K562 (cell line): ENCODE data around the gene SCFD1. TPM values are rescaled to one million over a fixed set of nuclear protein-coding genes. Genes with fewer than 3 reads are reported as not detected.

Source experiments
- ATAC-seq: fragments of 200-7000 bp; cut with Tn5 transposase; 3 replicates; pipeline ENCODE4 v1.9.1; 2020; ENCODE audit warnings: moderate library complexity
- BruUV-seq: library from RNA; stranded (reverse); fragments of 400-500 nt; replicated peaks from 2 replicates; lab custom pipeline; 2021; lab: Mats Ljungman, UMichigan
- CTCF ChIA-PET: fragments of 300-600 bp; formaldehyde crosslinking; extraction: SDS; loops from one replicate; lab custom pipeline; 2021; ENCODE audit warnings: low intra/inter-chr PET ratio; lab: Yijun Ruan, JAX
- POLR2A ChIA-PET: fragments of 300-600, 350-650 bp; sonication (Branson Sonifier 250); formaldehyde crosslinking; extraction: SDS; loops from one replicate; lab custom pipeline; 2021; ENCODE audit warnings: antibody characterized with exemption, inconsistent platforms; lab: Yijun Ruan, JAX
- DNase-seq, 4 experiments: peaks; one replicate each; pipeline versions ENCODE4 v3.0.0 to v3.0.0-alpha.2; 2011 to 2018; ENCODE audit warnings: low spot score in 3 of 4, mixed read lengths in 3 of 4; ENCODE audit errors: extremely low read depth in 1 of 4
- FAIRE-seq: peaks from 2 replicates; lab custom pipeline; 2011; peaks lifted over from hg19 to GRCh38; lab: Jason Lieb, UNC
- H2AFZ ChIP-seq: 2 replicates; pipeline ENCODE4 v1.6.0; 2011; ENCODE audit warnings: low read depth, low read length, control low read depth, inconsistent platforms
- H3K27ac ChIP-seq: fragments of 200-600 bp; 3 replicates; pipeline ENCODE4 v1.8.0; 2011; ENCODE audit warnings: low read depth, mild to moderate bottlenecking, control low read depth, inconsistent platforms, low read length, moderate library complexity, mixed read lengths; ENCODE audit errors: extremely low read depth
- H3K27me3 ChIP-seq, 2 experiments: fragments of 300-600 bp in 1 of 2; 2 replicates in 1 of 2; 3 replicates in 1 of 2; pipeline versions ENCODE4 v1.6.0 to v1.8.0; 2011; ENCODE audit warnings: inconsistent platforms in 2 of 2, low read length in 2 of 2, mild to moderate bottlenecking in 1 of 2, mixed read lengths in 1 of 2, moderate library complexity in 1 of 2; ENCODE audit not compliant: control insufficient read depth in 2 of 2, insufficient read depth in 2 of 2
- H3K36me3 ChIP-seq: fragments of 300-600 bp; 3 replicates; pipeline ENCODE4 v1.8.0; 2011; ENCODE audit warnings: mild to moderate bottlenecking, low read length, inconsistent platforms; ENCODE audit not compliant: control insufficient read depth, insufficient read depth
- H3K4me1 ChIP-seq, 2 experiments: fragments of 200-600 bp in 1 of 2; replicated peaks in 1 of 2; 2 replicates in 1 of 2; 3 replicates in 1 of 2; pipeline versions ENCODE4 v1.5.1 to v1.8.0; 2011; ENCODE audit warnings: inconsistent platforms in 2 of 2, low read length in 2 of 2, mild to moderate bottlenecking in 1 of 2, mixed read lengths in 1 of 2, moderate library complexity in 1 of 2; ENCODE audit not compliant: control insufficient read depth in 2 of 2, insufficient read depth in 2 of 2
- H3K4me2 ChIP-seq: 2 replicates; pipeline ENCODE4 v1.6.1; 2011; ENCODE audit warnings: low read length, control low read depth, inconsistent platforms, mixed read lengths; ENCODE audit not compliant: insufficient read depth
- H3K4me3 ChIP-seq: fragments of 200-600 bp; sonication (generic), shearing (Covaris generic); 2 replicates; pipeline ENCODE4 v1.5.1; 2016; ENCODE audit warnings: control low read depth, inconsistent platforms
- H3K79me2 ChIP-seq: fragments of 200-600 bp; 3 replicates; pipeline ENCODE4 v1.8.0; 2011; ENCODE audit warnings: low read length, inconsistent platforms; ENCODE audit not compliant: control insufficient read depth, insufficient read depth
- H3K9ac ChIP-seq, 2 experiments: 2 replicates each; pipeline versions ENCODE4 v1.6.0 to v1.6.1; 2011; ENCODE audit warnings: low read depth in 2 of 2, low read length in 2 of 2, control low read depth in 1 of 2, inconsistent platforms in 1 of 2, mild to moderate bottlenecking in 1 of 2, mixed read lengths in 1 of 2; ENCODE audit not compliant: insufficient read depth in 1 of 2
- H3K9me1 ChIP-seq: one replicate; pipeline ENCODE4 v1.6.0; 2011; ENCODE audit warnings: inconsistent platforms, mild to moderate bottlenecking, low read length, moderate library complexity; ENCODE audit not compliant: control insufficient read depth, insufficient read depth
- H3K9me3 ChIP-seq: replicated peaks from 2 replicates; pipeline ENCODE4 v1.5.1; 2011; ENCODE audit warnings: low read depth, low read length, inconsistent platforms; ENCODE audit not compliant: control insufficient read depth, insufficient read depth
- H4K20me1 ChIP-seq: replicated peaks from 2 replicates; pipeline ENCODE4 v1.6.1; 2011; ENCODE audit warnings: low read length, inconsistent platforms, mixed read lengths; ENCODE audit not compliant: control insufficient read depth, insufficient read depth
- CREM ChIP-seq: IDR thresholded peaks from 2 replicates; pipeline ENCODE4 v1.6.1; 2014; ENCODE audit warnings: antibody characterized with exemption, low read depth
- MECOM ChIP-seq: fragments of 250-450 bp; sonication (Bioruptor Pico); IDR thresholded peaks from 2 replicates; pipeline ENCODE4 v1.8.0; 2022; ENCODE audit warnings: inconsistent platforms
- MTA2 ChIP-seq: fragments of 450-650 bp; IDR thresholded peaks from 2 replicates; pipeline ENCODE4 v1.6.1; 2016; ENCODE audit warnings: low read depth
- RHOXF2B ChIP-seq: fragments of 250-450 bp; sonication (Bioruptor Pico); conservative IDR thresholded peaks from 2 replicates; pipeline ENCODE4 v1.5.1; 2021
- ZNF354B ChIP-seq: fragments of 250-450 bp; sonication (Bioruptor Pico); IDR thresholded peaks from 2 replicates; pipeline ENCODE4 v1.4.0; 2020
- WGBS: fragments of 100-300 bp; shearing (Covaris generic); methylation state at CpG from one replicate; pipeline ENCODE4 v1.1.6; 2016; ENCODE audit warnings: low coverage, mixed read lengths; ENCODE audit not compliant: insufficient coverage; ENCODE audit errors: missing lambda C conversion rate; 5-methylcytosine and 5-hydroxymethylcytosine counted together
- in situ Hi-C: fragments of 300-500 bp; cut with MboI; formaldehyde crosslinking; loops from 4 replicates; pipeline ENCODE4 v1.15.0; 2018; ENCODE audit warnings: inconsistent platforms, mixed read lengths
- intact Hi-C: fragments of 100-400 bp; cut with micrococcal nuclease; formaldehyde crosslinking; loops from 2 replicates; pipeline ENCODE4 v1.14.2; 2022
- polyA plus RNA-seq, 8 experiments: library from polyadenylated mRNA; depleted of rRNA in 4 of 8; stranded (reverse) in 5 of 8; unstranded in 3 of 8; fragments of >200 nt; fragmentation: Nextera tagmentation in 2 of 8; fragmentation: Illumina TruSeq in 1 of 8; extraction: Ambion mirVana in 2 of 8; extraction: Trizol in 1 of 8; gene quantifications; 2 replicates each; pipeline versions ENCODE4 v1.2.1 to v1.2.3, GENCODE V29; 2011 to 2014; ENCODE audit warnings: inconsistent platforms in 1 of 8, missing spikeins in 1 of 8
- total RNA-seq, 7 experiments: library from RNA; depleted of rRNA in 6 of 7; stranded (reverse); fragments of >200 nt in 6 of 7; fragmentation: Illumina TruSeq in 2 of 7; extraction: Trizol in 2 of 7; gene quantifications; 2 replicates each; pipeline versions ENCODE4 v1.2.1 to v1.2.3, GENCODE V29; 2011 to 2021; ENCODE audit warnings: low replicate concordance in 1 of 7
- TF ChIP-seq, protein P1 (sequence below): fragments of 200-800 bp; sonication (Bioruptor generic); IDR thresholded peaks from 2 replicates; pipeline ENCODE4 v1.6.1; 2017; ENCODE audit warnings: missing genetic modification characterization, missing compliant biosample characterization

SCFD1 gene
- total and polyA plus RNA-seq, 9 of the 15 experiments (the other 6 are each of a cell fraction or from before 2014, with no cell fraction given) = 48.9 to 112 (median 75.2) TPM

DNA sequence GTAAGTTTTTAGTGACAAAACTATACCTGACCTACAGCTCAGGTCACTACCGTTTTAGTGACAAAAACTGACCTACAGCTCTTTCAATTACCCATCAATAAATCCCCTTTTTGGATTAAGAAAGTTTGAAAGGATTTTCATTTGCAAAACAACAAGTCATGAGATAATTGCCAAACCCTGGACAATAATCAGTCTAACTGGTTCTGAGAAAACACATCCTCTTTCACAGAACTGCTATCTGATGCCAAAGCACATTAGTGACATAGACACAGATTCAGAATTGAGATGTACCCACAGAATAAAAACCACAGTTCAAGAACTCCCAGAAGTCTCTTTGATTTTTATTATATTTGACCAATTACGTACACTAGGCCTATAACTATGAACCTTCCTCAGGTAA is 126.2 kb downstream of the SCFD1 start:
- no peak for ATAC-seq
- no peaks in the 10 kb centered on the region for H4K20me1 ChIP-seq
- no peak overlapping the region for H3K27ac ChIP-seq
- no peaks in the 10 kb centered on the region for H3K36me3 ChIP-seq
- no TSS peak for BruUV-seq
- peaks cover 3 to 15% of the 10 kb centered on the region in 2 experiments; a peak in 4 of 5 replicates for H3K27me3 ChIP-seq
- no peak for TF ChIP-seq ZNF354B
- TF ChIP-seq RHOXF2B (CRISPR knock-in tag) = no peak
- no peak for TF ChIP-seq MTA2
- TF ChIP-seq MECOM (CRISPR knock-in tag) = peak; percentile 73; the same call in 1 of the 2 replicates
- TF ChIP-seq, protein P1, sequence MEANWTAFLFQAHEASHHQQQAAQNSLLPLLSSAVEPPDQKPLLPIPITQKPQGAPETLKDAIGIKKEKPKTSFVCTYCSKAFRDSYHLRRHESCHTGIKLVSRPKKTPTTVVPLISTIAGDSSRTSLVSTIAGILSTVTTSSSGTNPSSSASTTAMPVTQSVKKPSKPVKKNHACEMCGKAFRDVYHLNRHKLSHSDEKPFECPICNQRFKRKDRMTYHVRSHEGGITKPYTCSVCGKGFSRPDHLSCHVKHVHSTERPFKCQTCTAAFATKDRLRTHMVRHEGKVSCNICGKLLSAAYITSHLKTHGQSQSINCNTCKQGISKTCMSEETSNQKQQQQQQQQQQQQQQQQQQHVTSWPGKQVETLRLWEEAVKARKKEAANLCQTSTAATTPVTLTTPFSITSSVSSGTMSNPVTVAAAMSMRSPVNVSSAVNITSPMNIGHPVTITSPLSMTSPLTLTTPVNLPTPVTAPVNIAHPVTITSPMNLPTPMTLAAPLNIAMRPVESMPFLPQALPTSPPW = no peak
- TF ChIP-seq CREM = no peak
- no peak overlapping the region for H3K4me2 ChIP-seq
- WGBS = 33% methylated on average over 2 of the region's 2 CpGs
- no peaks in the 10 kb centered on the region for H3K4me1 ChIP-seq
- no peak overlapping the region for H3K9ac ChIP-seq
- DNase-seq = no peak
- no peaks in the 10 kb centered on the region for H3K79me2 ChIP-seq
- H2AFZ ChIP-seq = no peak overlapping the region
- no peaks in the 10 kb centered on the region for H3K9me3 ChIP-seq
- no peak overlapping the region for H3K4me3 ChIP-seq
- no peaks in the 10 kb centered on the region for H3K9me1 ChIP-seq
- in situ Hi-C loops (no loop called here), intact Hi-C loops (no loop called here)
- no peak for FAIRE-seq
- CTCF ChIA-PET = no interaction called here
- POLR2A ChIA-PET = no interaction called here
